A673 (cell line): ENCODE measurements around the gene TNFRSF21.

Experiments used
- EZH2 ChIP-seq: fragments of 200-600 bp; sonication (generic); IDR thresholded peaks from 2 replicates; pipeline ENCODE4 v1.6.1; 2017; ENCODE audit warnings: borderline replicate concordance, low read depth, mild to moderate bottlenecking, mixed read lengths, antibody characterized with exemption, low read length; ENCODE audit not compliant: poor library complexity, severe bottlenecking
- TF ChIP-seq, protein P1 (sequence below): fragments of 300-800, 200-600 bp; sonication (generic); conservative IDR thresholded peaks from 2 replicates; pipeline ENCODE4 v1.5.1; 2017; ENCODE audit warnings: low read depth, mild to moderate bottlenecking, antibody characterized with exemption, low read length, moderate library complexity, mixed read lengths

GRCh38 chr6:47187113-47187512 lies 122.6 kb downstream of the TNFRSF21 start:
- TF ChIP-seq EZH2: no peak
- TF ChIP-seq, protein P1, sequence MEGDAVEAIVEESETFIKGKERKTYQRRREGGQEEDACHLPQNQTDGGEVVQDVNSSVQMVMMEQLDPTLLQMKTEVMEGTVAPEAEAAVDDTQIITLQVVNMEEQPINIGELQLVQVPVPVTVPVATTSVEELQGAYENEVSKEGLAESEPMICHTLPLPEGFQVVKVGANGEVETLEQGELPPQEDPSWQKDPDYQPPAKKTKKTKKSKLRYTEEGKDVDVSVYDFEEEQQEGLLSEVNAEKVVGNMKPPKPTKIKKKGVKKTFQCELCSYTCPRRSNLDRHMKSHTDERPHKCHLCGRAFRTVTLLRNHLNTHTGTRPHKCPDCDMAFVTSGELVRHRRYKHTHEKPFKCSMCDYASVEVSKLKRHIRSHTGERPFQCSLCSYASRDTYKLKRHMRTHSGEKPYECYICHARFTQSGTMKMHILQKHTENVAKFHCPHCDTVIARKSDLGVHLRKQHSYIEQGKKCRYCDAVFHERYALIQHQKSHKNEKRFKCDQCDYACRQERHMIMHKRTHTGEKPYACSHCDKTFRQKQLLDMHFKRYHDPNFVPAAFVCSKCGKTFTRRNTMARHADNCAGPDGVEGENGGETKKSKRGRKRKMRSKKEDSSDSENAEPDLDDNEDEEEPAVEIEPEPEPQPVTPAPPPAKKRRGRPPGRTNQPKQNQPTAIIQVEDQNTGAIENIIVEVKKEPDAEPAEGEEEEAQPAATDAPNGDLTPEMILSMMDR: no peak
